ENCODE data around the gene LSAMP. TPM values are rescaled to one million over a fixed set of nuclear protein-coding genes. Genes with fewer than 3 reads are reported as not detected.

The LSAMP gene
- total RNA-seq, 4 donors from 2014 or later: 1.1 to 3.5 (median 2.0) TPM

DNA sequence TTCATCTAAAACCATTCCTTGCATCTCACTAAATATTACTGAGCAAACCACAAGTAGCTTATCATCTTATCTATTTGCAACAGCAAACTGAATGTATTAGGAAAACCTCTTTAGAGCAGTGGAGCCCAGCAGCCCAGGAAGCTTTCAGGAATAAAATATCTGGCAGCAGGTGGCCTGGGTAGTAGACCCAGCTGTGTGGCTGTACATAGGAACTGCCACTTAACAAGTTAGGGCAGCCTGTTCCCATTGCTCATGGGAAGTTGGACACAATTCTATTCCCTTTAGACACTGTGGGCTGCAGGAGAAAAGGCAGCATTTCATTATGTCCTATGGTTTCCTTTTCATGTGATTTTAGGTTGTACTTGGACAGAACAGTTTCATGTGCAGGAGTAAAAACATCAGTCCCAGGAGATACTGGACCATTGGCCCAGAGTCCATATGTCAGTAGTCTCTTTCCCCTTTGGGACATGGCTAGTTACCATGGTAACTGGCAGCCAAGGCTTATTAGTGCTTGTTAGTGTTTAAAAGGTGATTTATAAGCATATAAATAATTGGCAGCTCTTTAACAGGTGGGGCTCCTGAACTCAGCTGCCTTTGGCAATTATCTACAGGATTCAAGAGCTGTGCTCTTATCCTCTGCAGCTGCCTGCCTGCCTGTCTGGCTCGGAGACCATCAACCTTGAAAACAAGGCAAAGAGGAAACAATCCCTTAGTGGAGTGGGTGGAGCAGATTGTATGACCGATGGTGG, 28.9 kb upstream of the LSAMP start:
- intact Hi-C loops (cut with DNase I; ENCODE audit: low total_unique reads): no loop called here
- WGBS, 2 donors: 20 to 21% methylated on average over 2 of the region's 2 CpGs
- no peak for DNase-seq (ENCODE audit: low spot score in 2 of 2)

DNA sequence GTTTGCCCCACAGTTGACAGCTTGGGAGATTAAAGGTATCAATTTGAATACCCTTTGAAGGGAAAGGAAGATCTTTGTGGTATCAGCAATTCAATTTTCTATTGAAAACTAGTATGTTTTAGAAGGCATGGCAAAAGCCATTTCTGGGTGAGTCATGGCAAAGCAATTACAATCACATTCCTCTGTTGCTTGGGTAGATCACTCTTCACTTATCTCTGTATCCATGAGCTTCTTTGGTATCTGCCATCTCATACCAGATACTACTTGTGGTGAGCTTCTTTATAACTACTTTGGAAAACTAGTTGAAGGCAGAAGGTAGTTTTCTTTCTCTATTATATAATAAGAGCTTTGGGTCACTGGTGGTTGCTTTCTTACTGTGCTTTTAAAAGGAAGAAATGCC, 28.3 kb upstream of the LSAMP start:
- intact Hi-C loops (cut with DNase I; ENCODE audit: low total_unique reads): no loop called here
- TF ChIP-seq, protein P1, sequence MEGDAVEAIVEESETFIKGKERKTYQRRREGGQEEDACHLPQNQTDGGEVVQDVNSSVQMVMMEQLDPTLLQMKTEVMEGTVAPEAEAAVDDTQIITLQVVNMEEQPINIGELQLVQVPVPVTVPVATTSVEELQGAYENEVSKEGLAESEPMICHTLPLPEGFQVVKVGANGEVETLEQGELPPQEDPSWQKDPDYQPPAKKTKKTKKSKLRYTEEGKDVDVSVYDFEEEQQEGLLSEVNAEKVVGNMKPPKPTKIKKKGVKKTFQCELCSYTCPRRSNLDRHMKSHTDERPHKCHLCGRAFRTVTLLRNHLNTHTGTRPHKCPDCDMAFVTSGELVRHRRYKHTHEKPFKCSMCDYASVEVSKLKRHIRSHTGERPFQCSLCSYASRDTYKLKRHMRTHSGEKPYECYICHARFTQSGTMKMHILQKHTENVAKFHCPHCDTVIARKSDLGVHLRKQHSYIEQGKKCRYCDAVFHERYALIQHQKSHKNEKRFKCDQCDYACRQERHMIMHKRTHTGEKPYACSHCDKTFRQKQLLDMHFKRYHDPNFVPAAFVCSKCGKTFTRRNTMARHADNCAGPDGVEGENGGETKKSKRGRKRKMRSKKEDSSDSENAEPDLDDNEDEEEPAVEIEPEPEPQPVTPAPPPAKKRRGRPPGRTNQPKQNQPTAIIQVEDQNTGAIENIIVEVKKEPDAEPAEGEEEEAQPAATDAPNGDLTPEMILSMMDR (IDR thresholded peaks at IDR 0.05): no peak
- no peak for TF ChIP-seq POLR2A (IDR thresholded peaks at IDR 0.05)
- DNase-seq (ENCODE audit: low spot score in 2 of 2): no peak
- H3K4me3 ChIP-seq (ENCODE audit: low read depth, poor library complexity, severe bottlenecking): no peak overlapping the region

More for the DNA sequence above, 28.9 kb upstream of the LSAMP start:
- TF ChIP-seq, protein P1 (IDR thresholded peaks at IDR 0.05): no peak
- TF ChIP-seq POLR2A (IDR thresholded peaks at IDR 0.05): no peak
- H3K4me3 ChIP-seq (ENCODE audit: low read depth, poor library complexity, severe bottlenecking): no peak overlapping the region

DNA sequence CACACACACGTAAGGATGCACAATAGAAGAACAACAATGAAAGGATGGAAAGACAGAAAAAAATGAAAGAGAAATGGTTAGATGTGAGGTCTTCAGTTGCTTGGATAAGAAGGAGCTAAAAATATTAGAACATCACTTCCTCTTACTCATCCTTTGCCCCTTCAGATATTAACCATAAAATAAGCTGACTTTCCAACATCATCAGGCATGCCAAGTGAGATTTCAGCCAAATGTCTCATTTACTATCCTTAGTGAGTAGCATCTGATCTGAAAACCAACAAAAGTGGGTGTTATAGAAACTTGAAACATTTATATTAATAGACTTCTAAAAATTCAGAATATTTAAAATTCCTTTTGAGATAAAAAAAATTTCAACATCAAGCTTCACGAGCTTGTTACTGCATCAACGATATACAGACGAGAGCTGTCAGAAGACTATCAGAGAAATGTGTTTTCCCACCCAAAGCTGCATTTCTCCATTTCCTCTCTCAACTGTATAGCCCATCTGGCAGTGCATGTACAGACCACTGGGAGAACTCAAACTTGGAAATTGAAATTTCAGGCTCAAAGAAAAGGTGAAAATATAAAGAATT, 25.4 kb upstream of the LSAMP start:
- TF ChIP-seq, protein P1 (IDR thresholded peaks at IDR 0.05): no peak
- no peak for TF ChIP-seq POLR2A (IDR thresholded peaks at IDR 0.05)
- 54 to 68% methylated on average over 4 of the region's 4 CpGs for WGBS, 2 donors

DNA sequence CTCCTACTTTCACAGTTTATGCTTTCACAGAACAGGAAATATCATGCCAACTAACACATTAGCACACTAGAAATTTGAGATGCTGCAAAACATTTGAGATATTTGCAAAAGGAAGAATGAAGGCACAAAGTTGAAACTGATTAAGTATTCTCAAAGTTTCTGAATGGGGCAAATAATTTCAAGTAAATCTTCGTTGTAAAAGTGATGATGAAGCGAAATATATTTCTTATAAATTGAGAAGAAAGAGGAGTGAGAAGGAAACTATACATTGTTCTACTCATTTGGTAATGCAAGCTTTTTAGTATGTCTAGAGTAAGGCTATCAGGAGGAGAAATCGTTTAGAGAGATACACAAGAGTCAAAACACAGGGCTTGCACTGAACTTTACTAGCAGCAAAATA, 24.3 kb upstream of the LSAMP start:
- DNase-seq (ENCODE audit: low spot score in 2 of 2): no peak
- intact Hi-C loops (cut with DNase I; ENCODE audit: low total_unique reads): no loop called here
- H3K4me3 ChIP-seq (ENCODE audit: low read depth, poor library complexity, severe bottlenecking): no peak overlapping the region
- WGBS, 2 donors: 73 to 77% methylated on average over 3 of the region's 3 CpGs
- TF ChIP-seq, protein P1 (IDR thresholded peaks at IDR 0.05): no peak
- TF ChIP-seq POLR2A (IDR thresholded peaks at IDR 0.05): no peak

More for the DNA sequence above, 25.4 kb upstream of the LSAMP start:
- intact Hi-C loops (cut with DNase I; ENCODE audit: low total_unique reads): no loop called here
- no peak for DNase-seq (ENCODE audit: low spot score in 2 of 2)
- no peak overlapping the region for H3K4me3 ChIP-seq (ENCODE audit: low read depth, poor library complexity, severe bottlenecking)

DNA sequence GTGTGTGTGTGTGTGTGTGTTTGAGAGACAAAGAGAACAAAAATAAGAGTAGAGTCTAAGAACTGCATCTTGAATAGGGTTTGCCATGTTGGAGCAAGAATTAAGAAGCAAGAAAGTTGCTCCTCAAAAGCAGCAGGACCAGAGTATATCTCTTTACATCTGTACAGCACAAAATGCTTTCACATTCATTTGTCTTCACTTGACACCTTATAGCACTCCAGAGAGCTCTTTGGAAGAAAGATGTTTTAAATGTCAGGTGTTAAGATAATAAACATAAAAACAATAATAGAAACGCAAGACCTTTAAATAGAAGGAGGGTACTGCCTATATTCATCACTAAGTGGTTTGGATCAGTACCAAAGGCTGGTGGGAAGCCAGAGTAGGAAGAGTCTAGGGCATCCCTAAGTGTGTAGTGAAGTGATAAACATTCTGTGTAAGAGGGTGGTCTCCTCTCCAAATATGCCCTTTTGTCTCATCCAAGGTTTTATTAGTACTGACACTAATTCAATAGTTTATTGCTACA, 19.1 kb upstream of the LSAMP start:
- DNase-seq (ENCODE audit: low spot score in 2 of 2): no peak
- 53 to 64% methylated on average over 1 of the region's 1 CpG for WGBS, 2 donors
- TF ChIP-seq POLR2A (IDR thresholded peaks at IDR 0.05): no peak
- TF ChIP-seq, protein P1 (IDR thresholded peaks at IDR 0.05): no peak
- no peak overlapping the region for H3K4me3 ChIP-seq (ENCODE audit: low read depth, poor library complexity, severe bottlenecking)
- intact Hi-C loops (cut with DNase I; ENCODE audit: low total_unique reads): no loop called here

All from lower leg skin (tissue), 4 donors.